ENCODE results near the gene LELP1. TPM values are rescaled to one million over a fixed set of nuclear protein-coding genes. Genes with fewer than 3 reads are reported as not detected.

LELP1 gene
- total and polyA plus RNA-seq, 8 donors: not detected

DNA sequence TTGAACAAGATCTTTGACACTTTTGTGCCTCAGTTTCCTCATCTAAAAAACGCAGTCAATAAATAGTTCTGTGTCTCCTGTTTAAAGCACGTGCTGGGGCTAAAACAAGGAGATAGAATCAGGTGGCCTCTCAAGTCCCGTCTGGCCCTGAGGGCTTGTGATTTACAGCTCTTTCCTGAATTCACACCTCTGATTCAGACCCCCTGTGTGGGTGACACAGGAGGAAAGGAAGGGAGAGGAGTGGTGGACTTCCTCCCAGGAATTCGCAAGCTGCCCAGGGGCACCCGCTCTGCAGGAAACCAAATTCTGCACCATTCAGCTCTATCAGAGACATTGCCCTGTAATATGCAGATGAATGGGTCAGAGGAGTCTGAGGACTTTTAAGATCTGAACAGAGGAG, 9.0 kb downstream of the LELP1 start:
- Histone ChIP-seq H3K4me1 (no peaks in the 10 kb centered on the region), H3K36me3 (no peaks in the 10 kb centered on the region), H3K9me3 (no peaks in the 10 kb centered on the region), H3K27me3 (peaks cover 0 to 30% (median 7%) of the 10 kb centered on the region in 3 donors), H3K27ac (no peak overlapping the region), H3K4me3 (no peak overlapping the region)
- WGBS, 5 donors: 45 to 60% (median 54%) methylated on average over 5 of the region's 5 CpGs
- DNase-seq: no peak
- no peak for TF ChIP-seq CTCF (IDR thresholded peaks at IDR 0.05)
- no peak for TF ChIP-seq POLR2A (IDR thresholded peaks at IDR 0.05)
- intact Hi-C loops (cut with DNase I; ENCODE audit: low total_unique reads): no loop called here

DNA sequence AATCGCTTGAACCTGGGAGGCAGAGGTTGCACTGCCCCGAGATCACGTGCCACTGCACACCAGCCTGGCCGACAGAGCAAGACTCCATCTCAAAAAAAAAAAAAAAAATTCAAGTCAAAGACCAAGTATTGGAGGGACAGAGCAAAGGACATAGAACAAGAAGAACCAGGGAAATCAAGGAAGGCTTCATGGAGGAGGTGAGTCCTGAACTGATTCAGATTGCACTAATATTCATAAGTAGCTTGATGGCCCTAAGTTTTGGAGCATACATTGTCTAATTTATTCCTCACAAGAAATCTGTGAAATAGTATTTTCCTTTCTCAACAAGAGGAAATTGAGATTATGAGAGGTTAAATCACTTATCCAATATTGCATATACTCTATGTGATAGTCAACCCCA, 10.3 kb downstream of the LELP1 start:
- intact Hi-C loops (cut with DNase I; ENCODE audit: low total_unique reads): no loop called here

GRCh38 chr1:153217212-153217611, 14.0 kb downstream of the LELP1 start, which contains the start of gene PRR9:
PRR9 (plus strand) TSS chr1:153217584; CDS start chr1:153218145, 561 bp downstream.
- no peak for TF ChIP-seq EP300 (IDR thresholded peaks at IDR 0.05)
- TF ChIP-seq CTCF (IDR thresholded peaks at IDR 0.05): no peak
- TF ChIP-seq POLR2AphosphoS5 (IDR thresholded peaks at IDR 0.05): no peak
- no peak for TF ChIP-seq POLR2A (IDR thresholded peaks at IDR 0.05)
- intact Hi-C loops (cut with DNase I; ENCODE audit: low total_unique reads): no loop called here
- H3K36me3 ChIP-seq: no peaks in the 10 kb centered on the region
- no peak for DNase-seq
- H3K27ac ChIP-seq: no peak within 1 kb of the TSS
- H3K27me3 ChIP-seq: peaks cover 0 to 7% (median 0%) of the 10 kb centered on the region in 3 donors
- WGBS, 5 donors: 71 to 91% (median 90%) methylated on average over 3 of the region's 3 CpGs
- no peaks in the 10 kb centered on the region for H3K4me1 ChIP-seq
- H3K9me3 ChIP-seq: no peaks in the 10 kb centered on the region
- H3K4me3 ChIP-seq: no peak within 1 kb of the TSS

More for the DNA sequence above, 10.3 kb downstream of the LELP1 start:
- Histone ChIP-seq H3K27me3 (peaks cover 0 to 26% (median 7%) of the 10 kb centered on the region in 3 donors), H3K4me1 (no peaks in the 10 kb centered on the region), H3K27ac (no peak overlapping the region), H3K9me3 (no peaks in the 10 kb centered on the region), H3K36me3 (no peaks in the 10 kb centered on the region), H3K4me3 (no peak overlapping the region)
- TF ChIP-seq POLR2AphosphoS5 (IDR thresholded peaks at IDR 0.05) (no peak), EP300 (IDR thresholded peaks at IDR 0.05) (no peak)
- whole genome bisulfite sequencing, 5 donors: 86 to 95% (median 94%) methylated on average over 4 of the region's 4 CpGs
- no peak for DNase-seq

GRCh38 chr1:153217744-153218416, 14.7 kb downstream of the LELP1 start:
- TF ChIP-seq POLR2A (IDR thresholded peaks at IDR 0.05): no peak
- no peak overlapping the region for H3K27ac ChIP-seq
- DNase-seq: no peak
- H3K4me3 ChIP-seq: no peak overlapping the region
- no peaks in the 10 kb centered on the region for H3K36me3 ChIP-seq
- 57 to 70% (median 59%) methylated on average over 2 of the region's 2 CpGs for WGBS, 5 donors
- intact Hi-C loops (cut with DNase I; ENCODE audit: low total_unique reads): no loop called here
- no peaks in the 10 kb centered on the region for H3K9me3 ChIP-seq
- peaks cover 0 to 12% (median 0%) of the 10 kb centered on the region in 3 donors for H3K27me3 ChIP-seq
- H3K4me1 ChIP-seq: no peaks in the 10 kb centered on the region

DNA sequence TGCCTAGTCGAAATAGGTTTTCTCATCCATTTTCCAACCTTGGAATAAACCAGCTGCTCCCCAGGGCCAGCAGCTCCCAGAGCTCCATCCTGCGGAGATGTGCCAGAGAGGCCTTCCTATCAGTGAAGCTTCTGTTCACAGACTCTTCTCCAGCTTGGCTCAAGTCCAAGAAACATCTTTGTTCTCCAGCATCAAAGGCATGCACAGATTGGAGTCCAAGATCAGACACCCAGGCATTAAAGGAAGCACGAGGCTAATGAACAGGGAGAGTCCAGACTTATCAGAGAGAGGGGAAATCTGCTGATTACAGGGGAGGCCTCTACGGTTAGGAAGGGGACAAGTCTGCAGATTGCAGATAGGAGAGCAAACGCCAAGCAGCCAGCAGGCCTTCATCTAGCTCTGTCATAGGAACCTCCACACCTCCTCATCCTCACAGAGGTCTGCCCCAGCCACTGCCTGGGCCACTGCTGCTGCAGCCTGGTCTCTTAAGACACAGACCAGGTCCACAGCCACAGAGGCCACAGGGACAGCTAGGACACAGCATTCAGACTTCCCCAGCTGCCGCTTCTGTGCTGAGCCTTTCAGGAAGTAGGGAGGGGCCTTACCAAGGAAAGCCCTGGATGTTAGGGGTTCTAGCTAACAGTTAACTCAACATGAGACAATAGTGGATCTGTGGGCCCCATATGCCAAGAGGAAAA, 17.5 kb downstream of the LELP1 start:
- Histone ChIP-seq H3K27ac (no peak overlapping the region), H3K4me1 (no peaks in the 10 kb centered on the region), H3K36me3 (no peaks in the 10 kb centered on the region), H3K27me3 (peaks cover 0 to 12% (median 0%) of the 10 kb centered on the region in 3 donors), H3K4me3 (no peak overlapping the region), H3K9me3 (no peaks in the 10 kb centered on the region)
- intact Hi-C loops (cut with DNase I; ENCODE audit: low total_unique reads): no loop called here
- DNase-seq: peak in 1 of 2 donors; percentile 44
- WGBS, 5 donors: 43 to 62% (median 48%) methylated on average over 6 of the region's 6 CpGs
- TF ChIP-seq POLR2A (IDR thresholded peaks at IDR 0.05) (no peak), EP300 (IDR thresholded peaks at IDR 0.05) (no peak), CTCF (IDR thresholded peaks at IDR 0.05) (no peak), POLR2AphosphoS5 (IDR thresholded peaks at IDR 0.05) (no peak)

All from stomach (tissue), 9 donors.